ENCODE measurements around the gene SP3.

Gene SP3

GRCh38 chr2:173965372-173966025 lies at the start of gene SP3:
Gene SP3 (minus strand): TSS chr2:173965373. CDS start chr2:173965171, 202 bp downstream.
- DNase-seq, result peak; percentile 80 to 97 (median 96)

- no peak for DNase-seq
Measured at GRCh38 chr2:174014699-174015070, 49.5 kb upstream of the SP3 start.

- no peak for DNase-seq
Measured at GRCh38 chr2:174014011-174014698, 49.0 kb upstream of the SP3 start.

GRCh38 chr2:174013315-174013751 lies 48.2 kb upstream of the SP3 start:
- DNase-seq, result peak in 8 of 14 donors; percentile 16 to 73 (median 66)

GRCh38 chr2:174012347-174013314 lies 47.5 kb upstream of the SP3 start:
- peak in 10 of 14 donors; percentile 33 to 78 (median 64) for DNase-seq

GRCh38 chr2:174011796-174012195 lies 46.6 kb upstream of the SP3 start:
- DNase-seq, result no peak

- no peak for DNase-seq
Measured at GRCh38 chr2:174011173-174011572, 46.0 kb upstream of the SP3 start.

DNA sequence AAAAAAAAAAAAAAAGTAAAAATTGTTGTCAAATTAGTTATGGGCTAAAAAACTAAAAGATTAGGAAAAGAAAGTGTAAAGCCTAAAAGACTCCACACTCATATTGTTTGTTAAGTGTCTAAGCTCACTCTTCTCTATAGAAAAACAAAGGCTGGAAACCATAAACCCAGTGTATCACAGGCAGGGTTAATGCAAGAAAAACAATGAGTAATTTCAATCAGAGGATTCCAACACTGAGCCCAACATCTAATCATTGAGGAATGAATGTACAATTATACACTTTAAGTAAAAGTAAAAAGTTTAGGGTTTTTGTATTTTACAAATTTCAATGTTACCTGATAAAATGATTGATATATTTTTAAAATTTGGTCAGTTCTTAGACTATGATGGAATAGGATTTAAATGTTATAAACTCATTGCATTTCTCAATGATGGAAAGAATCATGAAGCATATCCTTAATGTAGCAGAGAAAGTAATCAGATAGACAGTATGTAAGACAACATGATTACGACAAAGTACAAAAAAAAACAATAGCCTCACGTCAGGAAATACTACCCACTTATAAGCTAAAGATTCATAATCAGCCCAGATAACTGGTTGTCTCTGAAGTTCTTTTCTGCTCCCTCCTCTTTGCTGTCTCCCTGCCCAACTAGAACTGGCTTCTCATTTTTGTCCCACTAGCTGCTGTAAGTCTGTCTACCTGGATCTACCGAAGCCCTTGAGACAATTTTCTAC lies 44.5 kb upstream of the SP3 start:
- no peak for DNase-seq

GRCh38 chr2:174008720-174009119 lies 43.5 kb upstream of the SP3 start:
- DNase-seq, result no peak

DNA sequence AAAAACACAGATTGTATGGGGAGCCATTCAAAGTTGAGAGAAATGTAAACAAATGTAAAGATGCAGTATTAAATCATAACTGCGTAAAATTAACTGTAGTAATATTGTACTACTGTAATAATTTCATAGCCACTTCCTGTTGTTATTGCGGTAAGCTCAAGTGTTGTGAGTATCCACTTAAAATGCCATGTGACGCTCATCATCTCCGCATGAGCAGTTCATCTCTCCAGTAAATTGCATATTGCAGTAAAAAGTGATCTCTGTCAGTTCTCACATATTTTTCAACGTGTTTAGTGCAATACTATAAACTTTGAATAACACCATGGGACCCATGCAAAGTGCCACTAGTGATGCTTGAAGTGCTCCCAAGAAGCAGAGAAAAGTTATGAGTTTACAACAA lies 41.8 kb upstream of the SP3 start:
- DNase-seq, result no peak

- no peak for DNase-seq
Measured at GRCh38 chr2:174005801-174006419, 40.7 kb upstream of the SP3 start.

DNA sequence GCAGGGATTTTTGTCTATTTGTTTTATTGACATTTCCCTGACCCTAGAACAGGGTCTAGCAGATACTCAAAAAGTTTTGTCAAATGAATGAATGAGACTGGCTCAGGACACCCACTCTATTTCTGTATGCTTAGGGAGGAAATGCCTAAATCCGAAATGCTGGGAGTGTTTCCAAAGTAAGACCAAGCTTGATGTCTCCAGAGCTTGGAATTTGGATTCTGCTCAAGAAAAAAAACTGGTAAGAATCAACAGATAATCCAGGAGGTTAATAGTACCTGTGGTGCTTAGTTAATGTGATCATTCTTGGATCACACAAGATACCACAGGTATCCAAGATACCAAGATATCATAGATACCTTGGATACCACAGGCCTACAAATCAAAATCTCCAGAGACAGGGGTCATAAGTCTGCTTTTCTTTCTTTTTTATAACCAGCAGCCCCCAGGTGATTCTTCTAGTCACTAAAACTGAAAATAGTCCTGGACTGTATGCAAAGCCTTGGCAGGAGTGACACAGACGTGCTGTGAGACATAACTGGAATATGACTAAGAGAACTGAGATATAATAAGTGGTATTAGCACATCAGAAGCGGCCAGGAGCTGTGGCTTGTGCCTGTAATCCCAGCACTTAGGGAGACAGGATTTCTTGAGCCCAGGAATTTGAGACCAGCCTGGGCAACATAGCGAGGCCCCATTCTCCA lies 39.9 kb upstream of the SP3 start:
- DNase-seq, result no peak

DNA sequence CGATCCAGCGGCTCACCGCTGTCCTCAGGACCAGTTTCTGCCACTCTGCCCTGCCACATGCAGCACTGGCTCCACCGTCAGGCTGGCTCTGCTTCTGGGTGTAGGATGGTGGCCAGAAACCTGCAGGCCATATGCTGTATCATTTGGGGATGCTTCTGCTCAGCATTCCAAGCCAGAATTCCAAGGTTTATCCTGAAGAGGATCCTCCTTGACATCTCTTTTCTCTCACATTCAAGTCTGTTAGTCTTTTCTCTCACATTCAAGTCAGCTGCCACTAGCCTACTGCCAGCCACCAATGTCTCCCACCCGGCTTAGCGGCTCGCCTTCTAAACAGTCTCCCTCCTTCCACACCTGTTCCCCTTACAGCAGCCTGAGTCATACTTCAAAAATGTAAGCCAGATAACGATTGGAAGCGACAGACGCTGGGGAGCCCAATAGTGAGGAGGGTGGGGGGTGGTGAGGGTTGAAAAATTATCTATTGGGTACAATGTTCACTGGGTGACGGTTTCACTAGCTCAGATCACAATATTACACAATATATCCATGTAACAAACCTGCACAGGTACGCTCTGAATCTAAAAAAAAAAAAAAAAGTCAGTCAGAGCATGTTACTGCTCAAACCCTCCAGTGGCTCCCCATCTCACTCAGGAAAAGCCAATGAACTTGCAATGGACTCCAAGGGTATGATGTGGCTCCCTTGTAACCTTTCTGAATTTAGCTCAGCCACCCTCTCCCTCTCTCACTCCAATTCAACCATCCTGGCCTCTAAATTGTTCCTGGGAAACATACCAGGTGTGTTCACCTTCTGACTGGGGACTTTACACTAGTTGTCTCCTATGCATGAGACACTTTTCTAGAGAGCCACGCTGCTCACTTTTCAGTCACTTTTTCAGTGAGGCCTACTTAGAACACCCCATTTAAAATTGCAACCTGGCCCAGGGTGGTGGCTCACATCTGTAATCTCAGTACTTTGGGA lies 38.8 kb upstream of the SP3 start:
- peak in 1 of 14 donors; percentile 79 for DNase-seq

GRCh38 chr2:174002679-174003078 lies 37.5 kb upstream of the SP3 start:
- DNase-seq, result no peak

DNA sequence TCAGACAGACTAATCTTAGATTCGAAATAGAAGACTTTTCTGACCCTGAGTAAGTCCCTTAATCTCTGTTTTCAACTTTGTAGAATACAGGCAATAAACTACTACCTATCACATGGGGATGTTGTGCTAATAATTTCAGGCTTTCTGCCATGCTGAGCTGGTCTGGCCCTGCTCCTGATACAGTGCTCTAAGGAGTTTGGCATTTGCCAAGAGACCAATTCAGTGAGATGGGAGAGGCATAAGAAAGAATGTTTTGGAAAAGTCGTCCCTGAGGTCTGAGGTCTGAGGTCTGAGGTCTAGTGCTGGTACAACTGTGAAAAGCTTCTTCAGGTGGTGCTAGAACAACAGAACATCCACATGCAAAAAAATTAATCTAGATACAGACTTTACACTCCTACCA lies 35.9 kb upstream of the SP3 start:
- DNase-seq, result no peak

DNA sequence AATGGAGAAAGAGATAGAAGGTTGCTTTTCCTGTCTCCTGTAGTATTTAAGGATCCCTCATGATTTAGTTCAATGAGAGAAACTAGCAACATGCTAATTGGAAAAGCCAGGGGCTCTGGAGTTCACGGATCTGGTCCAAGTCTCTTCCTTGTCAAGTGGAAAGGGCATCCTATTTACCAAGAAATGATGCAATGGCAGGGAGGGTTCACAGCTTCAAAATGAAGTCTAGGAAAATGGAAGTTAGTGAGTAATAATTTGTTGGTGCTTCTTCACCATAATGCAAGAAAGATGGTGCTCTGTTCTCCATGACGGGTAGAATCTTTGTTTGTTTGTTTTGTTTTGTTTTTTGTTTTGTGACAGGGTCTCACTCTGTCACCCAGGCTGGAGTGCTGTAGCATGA lies 34.6 kb upstream of the SP3 start:
- DNase-seq, result no peak

DNA sequence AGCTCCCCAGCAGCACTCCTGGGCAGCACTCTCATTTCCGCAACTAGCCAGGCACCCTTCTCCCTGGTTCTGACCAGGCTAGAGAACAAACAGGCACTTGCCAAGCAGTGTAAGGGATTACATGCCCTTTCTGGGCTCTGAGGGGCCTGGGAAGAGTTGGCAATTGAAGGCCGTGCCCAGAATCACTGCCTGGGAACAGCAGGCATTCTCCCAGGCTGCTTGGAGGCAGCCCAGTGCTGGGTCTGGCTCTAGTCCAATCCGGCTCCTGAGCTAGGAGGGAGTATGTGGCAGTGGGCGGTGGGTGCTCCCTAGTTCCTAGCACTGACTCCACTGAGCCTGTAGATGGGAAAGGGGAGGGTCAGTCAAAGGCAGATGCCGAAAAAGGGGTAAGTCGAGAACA lies 34.1 kb upstream of the SP3 start:
- peak in 8 of 14 donors; percentile 12 to 65 (median 42) for DNase-seq

GRCh38 chr2:173998386-173998785 lies 33.2 kb upstream of the SP3 start:
- no peak for DNase-seq

DNA sequence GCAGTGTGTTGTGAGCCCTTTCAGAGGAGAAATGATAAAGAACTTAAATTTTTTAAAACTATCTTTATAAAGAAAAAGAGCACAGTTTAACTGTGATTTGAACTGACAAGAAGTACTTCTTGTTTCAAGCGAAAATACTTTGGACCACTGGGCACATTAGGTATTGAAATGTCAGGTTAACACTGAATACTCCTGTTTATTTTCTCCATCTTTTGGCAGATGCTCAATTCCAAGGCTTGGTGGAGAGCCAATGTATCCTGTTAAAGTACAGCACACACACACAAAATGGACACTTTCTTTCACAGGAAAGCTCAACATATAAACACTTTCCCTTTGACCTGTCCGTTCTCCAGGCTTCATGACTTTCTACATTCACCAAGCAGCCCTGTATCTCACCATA lies 32.6 kb upstream of the SP3 start:
- DNase-seq, result no peak

GRCh38 chr2:173997269-173997668 lies 32.1 kb upstream of the SP3 start:
- peak in 8 of 14 donors; percentile 3 to 56 (median 44) for DNase-seq
